ENCODE measurements around the gene NOA1.
"Not testable (repeated sequence)": the region's sequence is repeated elsewhere in the genome, so short reads cannot be mapped to it uniquely, and the experiment has no call there.

Gene NOA1

DNA sequence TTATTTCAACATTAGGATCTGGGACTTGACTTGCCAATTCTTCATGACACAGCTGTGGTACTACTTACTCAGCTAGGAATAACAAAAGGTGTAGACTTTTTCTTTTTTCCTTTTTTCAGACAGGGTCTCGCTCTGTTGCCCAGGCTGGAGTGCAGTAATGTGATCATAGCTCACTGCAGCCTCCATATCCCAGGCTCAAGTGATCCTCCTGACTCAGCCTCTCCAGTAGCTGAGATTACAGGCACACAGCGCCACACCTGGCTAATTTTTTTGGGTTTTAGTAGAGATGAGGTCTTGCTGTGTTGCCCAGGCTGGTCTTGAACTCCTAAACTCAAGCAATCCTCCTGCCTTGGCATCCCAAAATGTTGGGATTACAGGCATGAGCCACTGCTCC, 16.3 kb downstream of the NOA1 start:
- intact Hi-C loops (cut with DNase I) = no loop called here
- DNase-seq = no peak

DNA sequence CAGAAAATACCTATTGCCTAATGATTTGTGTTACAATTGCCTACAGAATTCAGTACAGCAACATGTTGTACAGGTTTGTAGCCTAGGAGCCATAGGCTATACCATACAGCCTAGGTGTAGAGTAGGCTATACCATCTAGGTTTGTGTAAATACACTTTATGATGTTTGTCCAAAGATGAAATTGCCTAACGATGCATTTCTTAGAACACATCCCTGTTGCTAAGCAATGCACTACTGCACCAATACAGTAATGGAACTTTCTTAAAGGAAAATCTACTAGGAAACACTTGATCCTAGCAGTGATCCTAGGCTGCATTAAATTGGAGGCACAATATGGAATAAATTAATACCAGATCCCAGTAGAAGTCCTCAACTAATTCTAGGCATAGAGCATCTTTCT, 18.3 kb downstream of the NOA1 start:
- DNase-seq = no peak
- intact Hi-C loops (cut with DNase I) = loop anchor here (2.0 kb wide), 1 partner anchor 16 kb away; no protein-coding TSS in a partner anchor

DNA sequence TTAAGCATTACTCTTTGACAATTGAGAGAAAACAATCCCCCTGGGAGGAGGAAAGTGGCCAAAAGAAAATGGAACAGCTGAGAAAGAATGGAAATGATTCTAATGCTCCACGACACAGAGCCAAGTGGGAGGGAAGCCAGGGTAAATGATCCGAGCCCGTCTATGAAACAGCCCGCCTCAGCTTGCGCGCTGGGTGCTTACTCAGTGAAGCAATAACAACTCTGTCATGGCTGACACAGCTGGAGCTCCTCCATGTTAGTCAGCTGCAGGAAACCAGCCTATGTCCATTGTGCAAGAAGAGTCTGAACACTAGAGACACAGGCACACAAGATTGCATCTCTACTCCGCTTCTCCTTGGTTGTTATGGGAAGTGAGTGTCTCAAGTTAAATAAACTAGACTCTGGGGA, 19.3 kb downstream of the NOA1 start:
- intact Hi-C loops (cut with DNase I) = loop anchor here (2.0 kb wide), 1 partner anchor 17 kb away; no protein-coding TSS in a partner anchor
- DNase-seq = peak in 8 of 10 donors; percentile 35 to 94 (median 58)

DNA sequence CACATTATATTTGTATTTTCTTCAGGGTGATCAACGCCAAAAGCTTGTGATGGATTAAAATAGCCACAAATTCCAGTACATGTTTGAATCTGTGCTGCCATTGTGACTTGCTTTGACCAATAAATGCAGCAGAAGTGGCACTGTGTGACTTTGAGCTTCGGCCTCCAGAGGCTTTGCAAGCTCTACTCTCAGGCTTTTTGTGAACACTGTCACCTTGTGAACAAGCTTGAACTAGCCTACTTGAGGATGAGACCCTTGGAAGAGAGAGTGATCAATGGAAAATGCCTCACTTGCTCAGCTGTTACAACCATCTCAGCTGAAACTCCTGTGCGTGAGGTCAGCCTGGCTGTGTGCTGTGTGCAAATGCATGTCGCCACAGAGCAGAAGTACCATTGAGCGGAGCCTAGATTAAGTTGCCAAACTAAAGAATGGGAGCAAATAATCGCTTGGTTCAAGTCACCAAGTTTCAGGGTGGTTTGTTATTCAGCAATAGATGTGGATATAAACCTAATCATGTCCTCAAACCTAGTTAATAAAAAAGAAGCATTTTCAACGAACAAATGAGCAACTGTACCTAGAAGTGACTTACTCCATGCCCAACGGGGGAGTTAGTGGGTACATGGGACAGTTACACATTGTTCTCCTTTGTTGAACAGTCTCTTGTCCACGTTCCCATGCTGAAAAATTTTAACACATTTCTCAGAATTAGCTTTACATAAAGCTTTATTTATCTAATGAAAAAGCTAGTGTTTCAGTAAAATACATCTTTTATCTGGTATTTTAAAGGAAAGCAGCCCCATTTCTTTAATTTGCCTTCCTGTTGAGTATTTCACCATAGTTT, 23.5 kb downstream of the NOA1 start:
- peak in 2 of 10 donors; percentile 27 to 80 for DNase-seq

DNA sequence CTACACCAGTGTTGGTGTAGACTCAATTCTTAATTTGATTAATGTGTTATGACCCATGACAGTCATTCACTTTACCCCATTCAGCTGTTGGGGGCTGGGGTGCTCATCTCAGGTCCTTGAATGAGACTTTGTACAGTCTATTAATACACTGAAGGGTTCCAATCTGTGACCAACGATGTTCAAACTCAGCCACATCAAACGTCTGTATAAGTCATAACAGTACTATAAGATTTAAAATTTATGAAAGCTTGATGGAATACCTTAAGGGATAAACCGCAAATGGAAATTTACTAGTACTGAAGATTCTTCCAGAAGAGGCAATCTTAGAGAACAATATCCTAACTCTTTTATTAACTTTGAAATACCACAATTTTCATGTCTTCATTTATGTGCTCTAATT, 36.0 kb downstream of the NOA1 start:
- intact Hi-C loops (cut with DNase I) = no loop called here
- DNase-seq = no peak

More for the DNA sequence above, 23.5 kb downstream of the NOA1 start:
- intact Hi-C loops (cut with DNase I) = no loop called here

DNA sequence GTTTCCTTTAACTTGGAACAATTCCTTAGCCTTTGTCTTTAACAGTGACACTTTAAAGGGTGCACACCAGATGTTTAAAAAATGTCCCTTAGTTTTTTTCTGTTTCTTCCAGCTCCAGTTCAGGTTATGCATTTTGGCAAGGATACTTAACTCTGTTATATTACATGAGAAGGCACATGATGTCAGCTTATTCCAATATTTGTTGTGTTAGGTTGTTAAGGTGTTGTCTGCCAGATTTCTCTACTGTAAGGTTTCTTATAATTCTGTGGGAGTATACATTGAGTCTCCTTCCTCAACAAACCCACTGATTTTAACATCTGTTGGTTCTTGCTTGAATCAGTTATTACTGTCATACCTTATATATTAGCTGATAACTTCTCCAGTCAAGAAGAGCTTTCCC, 36.4 kb downstream of the NOA1 start:
- no peak for DNase-seq
- intact Hi-C loops (cut with DNase I) = no loop called here

DNA sequence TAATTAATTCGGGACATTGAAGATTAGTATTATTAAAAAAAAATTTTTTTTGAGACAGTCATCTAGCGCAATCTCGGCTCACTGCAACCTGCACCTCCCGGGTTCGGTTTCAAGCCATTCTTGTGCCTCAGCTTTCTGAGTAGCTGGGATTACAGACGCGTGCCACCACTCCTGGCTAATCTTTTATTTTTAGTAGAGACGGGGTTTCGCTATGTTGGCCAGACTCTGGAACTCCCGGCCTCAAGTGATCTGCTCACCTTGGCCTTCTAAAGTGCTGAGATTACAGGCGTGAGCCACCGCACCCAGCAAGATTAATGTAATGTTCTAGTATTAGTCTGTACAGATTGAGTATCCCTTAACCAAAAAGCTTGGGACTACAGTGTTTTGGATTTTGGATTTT, 37.0 kb downstream of the NOA1 start:
- intact Hi-C loops (cut with DNase I) = no loop called here
- DNase-seq = no peak

DNA sequence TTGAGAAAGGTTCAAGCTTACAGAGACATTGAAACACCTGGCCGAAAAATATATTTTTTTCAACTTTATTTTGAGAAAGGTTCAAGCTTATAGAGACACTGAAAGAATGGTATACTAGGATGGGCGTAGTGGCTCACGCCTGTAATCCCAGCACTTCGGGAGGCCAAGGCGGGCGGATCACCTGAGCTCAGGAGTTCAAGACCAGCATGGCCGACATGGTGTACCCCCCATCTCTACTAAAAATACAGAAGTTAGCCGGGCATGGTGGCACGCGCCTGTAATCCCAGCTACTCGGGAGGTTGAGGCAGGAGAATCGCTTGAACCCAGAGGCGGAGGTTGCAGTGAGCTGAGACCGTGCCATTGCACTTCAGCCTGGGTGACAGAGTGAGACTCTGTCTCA, 37.6 kb downstream of the NOA1 start:
- DNase-seq = peak in 1 of 10 donors; percentile 68
- intact Hi-C loops (cut with DNase I) = not testable (repeated sequence)

DNA sequence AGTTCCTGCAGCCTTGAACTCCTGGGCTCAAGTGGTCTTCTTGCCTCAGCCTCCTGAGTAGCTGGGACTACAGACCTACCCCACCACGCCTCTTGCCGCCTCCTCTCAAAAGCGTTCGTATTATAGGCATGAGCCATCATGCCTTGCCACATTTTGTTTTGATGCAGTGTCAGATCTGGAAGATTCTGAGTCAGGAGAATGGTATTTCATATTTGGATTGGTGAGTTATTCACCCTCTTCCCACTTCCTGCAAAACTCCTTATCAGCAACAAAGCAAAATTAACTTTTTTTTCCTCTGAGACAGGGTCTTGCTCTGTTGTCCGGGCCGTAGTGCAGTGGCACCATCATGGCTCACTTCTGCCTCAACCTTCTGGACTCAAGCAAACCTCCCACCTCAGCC, 40.1 kb downstream of the NOA1 start:
- DNase-seq = no peak
- intact Hi-C loops (cut with DNase I) = no loop called here

DNA sequence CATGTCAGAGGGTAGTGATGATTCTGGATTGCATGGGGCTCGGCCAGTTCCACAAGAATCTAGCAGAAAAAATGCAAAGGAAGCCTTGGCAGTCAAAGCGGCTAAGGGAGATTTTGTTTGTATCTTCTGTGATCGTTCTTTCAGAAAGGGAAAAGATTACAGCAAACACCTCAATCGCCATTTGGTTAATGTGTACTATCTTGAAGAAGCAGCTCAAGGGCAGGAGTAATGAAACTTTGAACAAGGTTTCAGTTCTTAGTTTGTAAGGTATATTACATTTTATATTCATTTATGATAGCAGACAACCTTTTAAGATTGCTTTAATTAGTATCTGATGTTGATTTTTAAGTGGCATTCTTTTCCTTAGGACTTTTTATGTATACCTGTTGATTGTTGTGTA, 45.5 kb downstream of the NOA1 start:
- intact Hi-C loops (cut with DNase I) = no loop called here
- no peak for DNase-seq

DNA sequence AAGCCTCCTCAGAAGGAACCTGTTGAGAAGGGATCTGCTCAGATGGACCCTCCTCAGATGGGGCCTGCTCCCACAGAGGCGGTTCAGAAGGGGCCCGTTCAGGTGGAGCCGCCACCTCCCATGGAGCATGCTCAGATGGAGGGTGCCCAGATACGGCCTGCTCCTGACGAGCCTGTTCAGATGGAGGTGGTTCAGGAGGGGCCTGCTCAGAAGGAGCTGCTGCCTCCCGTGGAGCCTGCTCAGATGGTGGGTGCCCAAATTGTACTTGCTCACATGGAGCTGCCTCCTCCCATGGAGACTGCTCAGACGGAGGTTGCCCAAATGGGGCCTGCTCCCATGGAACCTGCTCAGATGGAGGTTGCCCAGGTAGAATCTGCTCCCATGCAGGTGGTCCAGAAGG, 46.8 kb downstream of the NOA1 start:
- no peak for DNase-seq
- intact Hi-C loops (cut with DNase I) = no loop called here

DNA sequence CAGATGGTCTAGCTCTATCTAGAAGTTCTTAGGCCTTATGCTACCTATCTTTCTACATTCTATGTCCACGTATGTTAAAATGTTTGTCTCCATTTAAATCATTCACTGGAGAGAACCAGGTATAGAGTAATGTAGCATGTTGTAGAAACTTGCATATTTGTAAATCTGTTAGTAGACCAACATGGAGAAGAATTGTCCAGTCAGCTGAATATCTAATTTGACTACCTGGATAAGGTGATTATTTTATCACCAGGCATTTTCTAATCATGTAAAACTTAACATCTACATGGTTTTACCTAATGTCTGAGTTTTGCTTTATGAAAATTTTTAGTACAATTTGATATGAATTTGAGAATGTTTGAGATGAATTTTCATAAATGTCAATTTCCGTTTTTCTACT, 50.2 kb downstream of the NOA1 start:
- no peak for DNase-seq

DNA sequence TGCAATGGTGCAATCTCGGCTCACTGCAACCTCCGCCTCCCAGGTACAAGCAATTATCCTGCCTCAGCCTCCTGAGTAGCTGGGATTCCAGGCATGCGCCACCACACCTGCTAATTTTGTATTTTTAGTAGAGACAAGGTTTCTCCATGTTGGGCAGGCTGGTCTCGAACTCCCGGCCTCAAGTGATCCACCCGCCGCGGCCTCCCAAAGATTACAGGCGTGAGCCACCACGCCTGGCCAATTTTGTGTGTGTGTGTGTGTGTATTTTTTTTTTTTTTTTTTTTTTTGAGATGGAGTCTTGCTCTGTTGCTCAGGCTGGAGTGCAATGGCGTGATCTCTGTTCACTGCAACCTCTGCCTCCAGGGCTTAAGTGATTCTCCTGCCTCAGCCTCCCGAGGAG, 62.4 kb downstream of the NOA1 start:
- intact Hi-C loops (cut with DNase I); DNase-seq: not testable (repeated sequence)

More for the DNA sequence above, 50.2 kb downstream of the NOA1 start:
- intact Hi-C loops (cut with DNase I) = no loop called here

DNA sequence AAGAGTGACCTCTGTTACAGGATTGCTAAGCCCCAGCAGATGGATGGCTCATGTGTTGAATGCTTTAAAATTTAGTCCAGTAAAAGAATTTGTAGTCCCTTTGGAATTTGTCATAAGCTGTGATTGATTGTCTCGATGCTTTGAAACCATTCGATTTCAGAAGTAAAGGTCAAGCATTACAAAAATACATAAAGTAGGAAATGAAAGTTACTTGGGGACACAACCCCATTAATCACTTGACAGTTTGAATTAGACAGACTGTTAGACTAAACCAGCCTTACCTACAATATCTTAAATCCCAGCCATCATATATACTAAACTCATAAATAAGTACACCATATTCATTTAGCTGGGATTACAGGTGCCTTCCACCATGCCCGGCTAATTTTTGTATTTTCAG, 63.1 kb downstream of the NOA1 start:
- intact Hi-C loops (cut with DNase I) = no loop called here
- no peak for DNase-seq
